ENCODE measurements around the gene CTSA.
A peak's percentile ranks its signal among the peaks of the same experiment; 100 is the strongest.

The CTSA gene

GRCh38 chr20:45910670-45911485 lies 19.7 kb downstream of the CTSA start:
- H3K4me1 ChIP-seq (ENCODE audit: control insufficient read depth, insufficient read depth, low read length) = peaks cover 5% of the 10 kb centered on the region
- H3K4me3 ChIP-seq (ENCODE audit: low read depth, low read length) = peak overlapping the region; percentile 82
- no peaks in the 10 kb centered on the region for H3K9me3 ChIP-seq (ENCODE audit: control insufficient read depth, insufficient read depth, low read depth, low read length)
- peaks cover 32% of the 10 kb centered on the region for H3K36me3 ChIP-seq (ENCODE audit: control insufficient read depth, insufficient read depth, low read length)
- 0 out of 2 replicates have a peak overlapping the region, but pooled peaks have one; percentile 70 for H3K27ac ChIP-seq (ENCODE audit: low read depth, low read length)
- H3K9ac ChIP-seq (ENCODE audit: low read length) = peak overlapping the region; percentile 85
- no peaks in the 10 kb centered on the region for H3K27me3 ChIP-seq (ENCODE audit: control insufficient read depth, insufficient read depth, low read length)

GRCh38 chr20:45911486-45912343 lies 20.6 kb downstream of the CTSA start, which contains the start of gene PLTP:
Gene PLTP (minus strand): TSS chr20:45912155. CDS start chr20:45911452, 703 bp downstream.
- peaks cover 25% of the 10 kb centered on the region for H3K36me3 ChIP-seq (ENCODE audit: control insufficient read depth, insufficient read depth, low read length)
- peaks cover 5% of the 10 kb centered on the region for H3K4me1 ChIP-seq (ENCODE audit: control insufficient read depth, insufficient read depth, low read length)
- no peaks in the 10 kb centered on the region for H3K9me3 ChIP-seq (ENCODE audit: control insufficient read depth, insufficient read depth, low read depth, low read length)
- peak within 1 kb of the TSS; percentile 82 for H3K4me3 ChIP-seq (ENCODE audit: low read depth, low read length)
- peak within 1 kb of the TSS; percentile 70; the same call in 1 of the 2 replicates for H3K27ac ChIP-seq (ENCODE audit: low read depth, low read length)
- H3K9ac ChIP-seq (ENCODE audit: low read length) = peak within 1 kb of the TSS; percentile 85
- H3K27me3 ChIP-seq (ENCODE audit: control insufficient read depth, insufficient read depth, low read length) = no peaks in the 10 kb centered on the region

GRCh38 chr20:45912344-45912682 lies 21.2 kb downstream of the CTSA start:
- H3K27ac ChIP-seq (ENCODE audit: low read depth, low read length) = no peak overlapping the region
- peak overlapping the region; percentile 54 for H3K9ac ChIP-seq (ENCODE audit: low read length)

GRCh38 chr20:45913116-45913515 lies 22.0 kb downstream of the CTSA start:
- Histone ChIP-seq H3K9ac (ENCODE audit: low read length) (no peak overlapping the region), H3K4me3 (ENCODE audit: low read depth, low read length) (no peak overlapping the region), H3K4me1 (ENCODE audit: control insufficient read depth, insufficient read depth, low read length) (peaks cover 5% of the 10 kb centered on the region), H3K9me3 (ENCODE audit: control insufficient read depth, insufficient read depth, low read depth, low read length) (no peaks in the 10 kb centered on the region), H3K27ac (ENCODE audit: low read depth, low read length) (no peak overlapping the region), H3K27me3 (ENCODE audit: control insufficient read depth, insufficient read depth, low read length) (no peaks in the 10 kb centered on the region), H3K36me3 (ENCODE audit: control insufficient read depth, insufficient read depth, low read length) (peaks cover 15% of the 10 kb centered on the region)

More at GRCh38 chr20:45912344-45912682, 21.2 kb downstream of the CTSA start:
- Histone ChIP-seq H3K4me3 (ENCODE audit: low read depth, low read length) (peak overlapping the region; percentile 82), H3K9me3 (ENCODE audit: control insufficient read depth, insufficient read depth, low read depth, low read length) (no peaks in the 10 kb centered on the region), H3K27me3 (ENCODE audit: control insufficient read depth, insufficient read depth, low read length) (no peaks in the 10 kb centered on the region), H3K36me3 (ENCODE audit: control insufficient read depth, insufficient read depth, low read length) (peaks cover 23% of the 10 kb centered on the region), H3K4me1 (ENCODE audit: control insufficient read depth, insufficient read depth, low read length) (peaks cover 5% of the 10 kb centered on the region)

GRCh38 chr20:45917790-45918141 lies 26.6 kb downstream of the CTSA start:
- Histone ChIP-seq H3K36me3 (ENCODE audit: control insufficient read depth, insufficient read depth, low read length) (no peaks in the 10 kb centered on the region), H3K4me3 (ENCODE audit: low read depth, low read length) (no peak overlapping the region), H3K4me1 (ENCODE audit: control insufficient read depth, insufficient read depth, low read length) (no peaks in the 10 kb centered on the region), H3K9ac (ENCODE audit: low read length) (no peak overlapping the region), H3K27me3 (ENCODE audit: control insufficient read depth, insufficient read depth, low read length) (no peaks in the 10 kb centered on the region), H3K9me3 (ENCODE audit: control insufficient read depth, insufficient read depth, low read depth, low read length) (no peaks in the 10 kb centered on the region), H3K27ac (ENCODE audit: low read depth, low read length) (no peak overlapping the region)

- H3K27ac ChIP-seq (ENCODE audit: low read depth, low read length) = no peak overlapping the region
- no peak overlapping the region for H3K9ac ChIP-seq (ENCODE audit: low read length)
- no peaks in the 10 kb centered on the region for H3K36me3 ChIP-seq (ENCODE audit: control insufficient read depth, insufficient read depth, low read length)
- no peak overlapping the region for H3K4me3 ChIP-seq (ENCODE audit: low read depth, low read length)
- H3K27me3 ChIP-seq (ENCODE audit: control insufficient read depth, insufficient read depth, low read length) = no peaks in the 10 kb centered on the region
- H3K4me1 ChIP-seq (ENCODE audit: control insufficient read depth, insufficient read depth, low read length) = no peaks in the 10 kb centered on the region
- H3K9me3 ChIP-seq (ENCODE audit: control insufficient read depth, insufficient read depth, low read depth, low read length) = no peaks in the 10 kb centered on the region
These were observed 27.1 kb downstream of the CTSA start for GRCh38 chr20:45918182-45918737.

- Histone ChIP-seq H3K4me3 (ENCODE audit: low read depth, low read length) (no peak overlapping the region), H3K36me3 (ENCODE audit: control insufficient read depth, insufficient read depth, low read length) (no peaks in the 10 kb centered on the region), H3K9ac (ENCODE audit: low read length) (no peak overlapping the region), H3K9me3 (ENCODE audit: control insufficient read depth, insufficient read depth, low read depth, low read length) (no peaks in the 10 kb centered on the region), H3K27me3 (ENCODE audit: control insufficient read depth, insufficient read depth, low read length) (no peaks in the 10 kb centered on the region), H3K4me1 (ENCODE audit: control insufficient read depth, insufficient read depth, low read length) (no peaks in the 10 kb centered on the region), H3K27ac (ENCODE audit: low read depth, low read length) (no peak overlapping the region)
These were observed 27.8 kb downstream of the CTSA start for GRCh38 chr20:45918779-45919537.

- H3K9me3 ChIP-seq (ENCODE audit: control insufficient read depth, insufficient read depth, low read depth, low read length) = no peaks in the 10 kb centered on the region
- H3K4me3 ChIP-seq (ENCODE audit: low read depth, low read length) = no peak overlapping the region
- no peak overlapping the region for H3K9ac ChIP-seq (ENCODE audit: low read length)
- H3K36me3 ChIP-seq (ENCODE audit: control insufficient read depth, insufficient read depth, low read length) = no peaks in the 10 kb centered on the region
- no peaks in the 10 kb centered on the region for H3K27me3 ChIP-seq (ENCODE audit: control insufficient read depth, insufficient read depth, low read length)
- no peak overlapping the region for H3K27ac ChIP-seq (ENCODE audit: low read depth, low read length)
- no peaks in the 10 kb centered on the region for H3K4me1 ChIP-seq (ENCODE audit: control insufficient read depth, insufficient read depth, low read length)
These were observed 28.6 kb downstream of the CTSA start for GRCh38 chr20:45919542-45920399.

GRCh38 chr20:45920462-45921336 lies 29.6 kb downstream of the CTSA start:
- Histone ChIP-seq H3K36me3 (ENCODE audit: control insufficient read depth, insufficient read depth, low read length) (no peaks in the 10 kb centered on the region), H3K9ac (ENCODE audit: low read length) (no peak overlapping the region), H3K27ac (ENCODE audit: low read depth, low read length) (no peak overlapping the region)

More at GRCh38 chr20:45920462-45921336, 29.6 kb downstream of the CTSA start:
- Histone ChIP-seq H3K4me3 (ENCODE audit: low read depth, low read length) (no peak overlapping the region), H3K4me1 (ENCODE audit: control insufficient read depth, insufficient read depth, low read length) (no peaks in the 10 kb centered on the region), H3K9me3 (ENCODE audit: control insufficient read depth, insufficient read depth, low read depth, low read length) (no peaks in the 10 kb centered on the region), H3K27me3 (ENCODE audit: control insufficient read depth, insufficient read depth, low read length) (no peaks in the 10 kb centered on the region)
